Upper lobe of right lung (tissue), 1 donor: ENCODE results near the gene TTLL12. TPM values are rescaled to one million over a fixed set of nuclear protein-coding genes. Genes with fewer than 3 reads are reported as not detected.

Experiments
- ATAC-seq: fragments of 200-7000 bp; cut with Tn5 transposase; one replicate; pipeline ENCODE4 v1.9.1; 2020; ENCODE audit warnings: mild to moderate bottlenecking, moderate library complexity
- DNase-seq: peaks from one replicate; pipeline ENCODE4 v3.0.0-alpha.2; 2020
- H3K27ac ChIP-seq: fragments of 200-600 bp; one replicate; pipeline ENCODE4 v1.8.0; 2022
- H3K27me3 ChIP-seq: fragments of 200-600 bp; one replicate; pipeline ENCODE4 v1.8.0; 2022; ENCODE audit warnings: mild to moderate bottlenecking
- H3K36me3 ChIP-seq: fragments of 200-600 bp; one replicate; pipeline ENCODE4 v1.8.0; 2022
- H3K4me1 ChIP-seq: fragments of 200-600 bp; one replicate; pipeline ENCODE4 v1.8.0; 2022
- H3K4me3 ChIP-seq: fragments of 200-600 bp; one replicate; pipeline ENCODE4 v1.8.0; 2022; ENCODE audit warnings: mild to moderate bottlenecking
- H3K9me3 ChIP-seq: fragments of 200-600 bp; one replicate; pipeline ENCODE4 v1.8.0; 2022
- intact Hi-C: fragments of 100-400 bp; cut with DNase I; formaldehyde crosslinking; loops from one replicate; pipeline ENCODE4 v1.11.0; 2022
- total RNA-seq: library from RNA; stranded (reverse); fragmentation: NEBNext Ultra II Directional; extraction: Animal tissue kit (Norgen Biotek cat#: 25700); gene quantifications from one replicate; pipeline ENCODE4 v1.2.1, GENCODE V29; 2021
- TF ChIP-seq, protein P1 (sequence below): fragments of 200-600 bp; IDR thresholded peaks from one replicate; pipeline ENCODE4 v1.8.0; 2022; ENCODE audit warnings: antibody characterized with exemption
- donor health status: DM: no; HTN: yes; CAD: no; lungs with severe emphysema.

TTLL12 gene
- total RNA-seq, 1 donor from 2014 or later = 20.5 TPM

GRCh38 chr22:43209523-43209890 lies 22.6 kb upstream of the TTLL12 start:
- H3K27me3 ChIP-seq = no peaks in the 10 kb centered on the region
- TF ChIP-seq, protein P1, sequence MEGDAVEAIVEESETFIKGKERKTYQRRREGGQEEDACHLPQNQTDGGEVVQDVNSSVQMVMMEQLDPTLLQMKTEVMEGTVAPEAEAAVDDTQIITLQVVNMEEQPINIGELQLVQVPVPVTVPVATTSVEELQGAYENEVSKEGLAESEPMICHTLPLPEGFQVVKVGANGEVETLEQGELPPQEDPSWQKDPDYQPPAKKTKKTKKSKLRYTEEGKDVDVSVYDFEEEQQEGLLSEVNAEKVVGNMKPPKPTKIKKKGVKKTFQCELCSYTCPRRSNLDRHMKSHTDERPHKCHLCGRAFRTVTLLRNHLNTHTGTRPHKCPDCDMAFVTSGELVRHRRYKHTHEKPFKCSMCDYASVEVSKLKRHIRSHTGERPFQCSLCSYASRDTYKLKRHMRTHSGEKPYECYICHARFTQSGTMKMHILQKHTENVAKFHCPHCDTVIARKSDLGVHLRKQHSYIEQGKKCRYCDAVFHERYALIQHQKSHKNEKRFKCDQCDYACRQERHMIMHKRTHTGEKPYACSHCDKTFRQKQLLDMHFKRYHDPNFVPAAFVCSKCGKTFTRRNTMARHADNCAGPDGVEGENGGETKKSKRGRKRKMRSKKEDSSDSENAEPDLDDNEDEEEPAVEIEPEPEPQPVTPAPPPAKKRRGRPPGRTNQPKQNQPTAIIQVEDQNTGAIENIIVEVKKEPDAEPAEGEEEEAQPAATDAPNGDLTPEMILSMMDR = no peak
- no peaks in the 10 kb centered on the region for H3K36me3 ChIP-seq
- intact Hi-C loops = no loop called here
- DNase-seq (no peak), ATAC-seq (no peak)
- H3K27ac ChIP-seq = no peak overlapping the region
- H3K4me1 ChIP-seq = no peaks in the 10 kb centered on the region
- no peaks in the 10 kb centered on the region for H3K9me3 ChIP-seq
- H3K4me3 ChIP-seq = no peak overlapping the region

- Histone ChIP-seq H3K36me3 (no peaks in the 10 kb centered on the region), H3K9me3 (no peaks in the 10 kb centered on the region), H3K27ac (no peak overlapping the region), H3K4me3 (no peak overlapping the region), H3K27me3 (no peaks in the 10 kb centered on the region), H3K4me1 (no peaks in the 10 kb centered on the region)
- no peak for DNase-seq
- intact Hi-C loops = no loop called here
- no peak for ATAC-seq
- TF ChIP-seq, protein P1 = no peak
Measured at GRCh38 chr22:43208703-43209522, 22.0 kb upstream of the TTLL12 start.

GRCh38 chr22:43207849-43208702 lies 21.1 kb upstream of the TTLL12 start:
- Histone ChIP-seq H3K4me3 (no peak overlapping the region), H3K9me3 (no peaks in the 10 kb centered on the region), H3K36me3 (no peaks in the 10 kb centered on the region), H3K27ac (no peak overlapping the region), H3K27me3 (no peaks in the 10 kb centered on the region), H3K4me1 (no peaks in the 10 kb centered on the region)
- intact Hi-C loops = no loop called here
- DNase-seq = no peak
- TF ChIP-seq, protein P1 = no peak
- ATAC-seq = no peak

DNA sequence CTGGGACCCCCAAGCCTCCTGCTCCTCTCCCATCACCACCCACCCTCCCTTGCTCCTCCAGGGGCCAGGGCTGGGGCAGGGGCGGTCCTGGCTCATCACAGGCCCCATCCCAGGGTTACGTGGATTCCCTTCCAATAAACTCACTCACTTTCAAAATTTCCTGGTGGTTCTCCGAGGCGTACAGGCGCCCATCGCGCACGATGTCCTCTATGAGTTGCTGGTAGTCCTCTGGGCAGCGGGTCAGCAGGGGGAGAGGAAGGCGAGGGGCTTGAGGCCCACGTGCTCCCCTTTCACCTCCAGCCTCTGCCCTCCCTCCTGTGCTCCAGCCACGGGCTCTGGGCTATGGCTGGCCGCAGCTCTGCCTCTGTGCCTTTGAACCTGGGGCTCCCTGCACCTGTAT lies 20.5 kb upstream of the TTLL12 start:
- Histone ChIP-seq H3K4me3 (no peak overlapping the region), H3K4me1 (no peaks in the 10 kb centered on the region), H3K36me3 (no peaks in the 10 kb centered on the region), H3K9me3 (no peaks in the 10 kb centered on the region), H3K27ac (no peak overlapping the region), H3K27me3 (no peaks in the 10 kb centered on the region)
- intact Hi-C loops = no loop called here
- no peak for ATAC-seq
- TF ChIP-seq, protein P1 = no peak
- DNase-seq = no peak

GRCh38 chr22:43206509-43207161 lies 19.7 kb upstream of the TTLL12 start:
- TF ChIP-seq, protein P1 = no peak
- no peak overlapping the region for H3K27ac ChIP-seq
- H3K4me3 ChIP-seq = no peak overlapping the region
- intact Hi-C loops = no loop called here
- H3K4me1 ChIP-seq = no peaks in the 10 kb centered on the region
- no peaks in the 10 kb centered on the region for H3K27me3 ChIP-seq
- no peaks in the 10 kb centered on the region for H3K9me3 ChIP-seq
- DNase-seq (no peak), ATAC-seq (no peak)
- H3K36me3 ChIP-seq = no peaks in the 10 kb centered on the region
